SIG-M5 treated with dmso at 0.1 percent for 504 hours (cell line): ENCODE results near the gene AEBP1.

ENCODE experiments used
- DNase-seq: peaks from one replicate; lab custom pipeline; 2025; ENCODE audit not compliant: unreplicated experiment; lab: John Stamatoyannopoulos, UW

AEBP1 gene

DNA sequence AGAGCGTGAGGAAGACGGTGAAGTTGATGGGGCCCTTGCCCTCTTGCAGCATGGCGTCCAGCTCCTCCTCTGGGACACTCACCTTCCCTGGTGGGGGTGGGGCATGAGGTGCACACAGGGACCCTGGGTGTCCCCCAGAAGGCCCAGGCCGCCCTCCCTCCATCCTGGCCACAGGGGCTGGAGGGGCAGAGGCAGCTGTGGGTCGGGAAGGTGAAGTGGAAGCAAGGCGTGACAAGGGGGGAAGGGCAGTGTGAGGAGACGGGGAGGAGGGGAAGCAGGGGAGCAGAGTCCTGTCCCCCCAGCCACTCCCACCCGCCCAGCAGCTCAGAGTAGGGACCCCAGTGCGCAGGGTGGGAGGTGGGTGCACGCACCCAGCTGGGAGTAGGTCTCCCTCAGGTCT, 36.2 kb downstream of the AEBP1 start:
- DNase-seq: no peak

DNA sequence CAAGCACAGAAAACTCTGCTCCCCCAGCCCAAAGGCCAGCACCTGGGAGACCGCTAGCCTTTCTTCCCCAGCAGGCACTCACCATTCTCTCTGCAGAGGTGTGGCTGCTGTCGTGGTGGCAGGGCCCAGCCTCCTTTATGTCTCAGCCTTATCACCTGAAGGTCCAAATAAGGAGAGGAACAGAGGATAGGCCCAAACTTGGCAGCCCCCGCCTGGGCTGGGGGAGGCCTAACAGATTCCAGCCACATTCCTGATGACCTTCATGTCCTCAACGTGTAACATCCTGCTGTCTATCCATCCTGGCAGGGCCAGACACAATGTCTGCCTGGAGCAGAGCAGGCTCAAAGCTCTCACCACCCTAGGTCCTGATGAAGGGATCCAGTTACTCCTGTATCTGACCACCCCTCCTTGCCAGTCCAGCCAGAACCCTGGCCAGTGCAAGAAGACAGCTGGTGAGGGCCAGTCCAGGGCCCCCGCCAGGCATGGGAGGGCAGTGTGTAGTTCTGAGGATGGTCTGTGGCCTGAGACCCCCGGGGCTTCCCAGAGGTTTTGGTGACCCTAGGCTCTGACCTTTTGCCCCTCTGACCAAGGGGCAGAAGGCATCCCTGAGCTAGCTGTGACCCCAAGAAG, 37.2 kb downstream of the AEBP1 start, which contains the start of gene MYL7:
MYL7 (minus strand) TSS at position 112 of the 630 bp plus-strand sequence; CDS start at position 85, 27 bp downstream.
- no peak for DNase-seq

DNA sequence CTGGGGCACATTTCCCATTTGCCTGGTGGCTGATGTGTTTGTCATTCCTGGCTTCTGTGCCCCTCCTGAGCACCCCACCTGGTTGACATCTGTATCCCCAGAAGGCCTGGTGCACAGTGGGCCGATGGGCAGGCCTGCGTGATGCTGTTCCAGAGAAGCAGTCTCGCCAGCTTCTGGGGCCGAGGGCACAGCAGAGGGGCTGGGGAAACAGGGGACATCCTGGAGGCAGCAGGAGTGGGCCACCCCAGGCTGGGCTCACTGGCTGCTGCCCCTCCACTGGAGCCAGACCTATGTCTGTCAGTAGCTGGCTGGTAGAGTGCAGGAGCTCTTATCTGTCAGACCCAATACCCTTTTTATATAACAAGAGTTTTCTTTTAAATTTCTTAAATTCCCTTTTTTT, 37.9 kb downstream of the AEBP1 start:
- no peak for DNase-seq

DNA sequence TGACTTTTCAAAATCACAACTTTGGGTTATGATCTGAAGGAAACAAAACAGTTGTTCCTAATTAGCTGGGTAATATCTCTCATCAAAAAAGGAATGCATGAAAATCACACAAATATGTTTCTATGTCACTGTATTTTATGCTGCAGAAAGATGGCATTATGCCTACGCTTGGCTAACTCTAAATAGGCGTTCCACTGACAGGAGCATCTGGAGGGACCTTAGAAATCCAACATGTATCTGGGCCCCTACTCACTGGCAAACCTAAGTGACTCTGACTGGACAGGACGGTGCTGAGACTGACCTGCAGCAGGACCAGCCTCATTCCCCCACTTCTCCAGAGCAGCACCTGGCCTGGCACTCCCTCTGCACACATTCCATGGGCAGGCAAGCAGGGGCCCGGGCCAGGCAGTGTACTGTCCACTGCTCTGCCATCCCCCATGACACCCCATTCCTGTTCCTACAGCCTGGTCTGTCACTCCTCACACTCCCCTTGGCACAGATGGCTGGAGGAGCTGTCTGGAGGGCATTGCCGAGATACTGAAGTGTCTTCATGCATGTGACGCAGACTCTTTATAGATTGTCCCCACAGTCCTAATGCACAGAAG, 39.6 kb downstream of the AEBP1 start:
- DNase-seq: no peak

DNA sequence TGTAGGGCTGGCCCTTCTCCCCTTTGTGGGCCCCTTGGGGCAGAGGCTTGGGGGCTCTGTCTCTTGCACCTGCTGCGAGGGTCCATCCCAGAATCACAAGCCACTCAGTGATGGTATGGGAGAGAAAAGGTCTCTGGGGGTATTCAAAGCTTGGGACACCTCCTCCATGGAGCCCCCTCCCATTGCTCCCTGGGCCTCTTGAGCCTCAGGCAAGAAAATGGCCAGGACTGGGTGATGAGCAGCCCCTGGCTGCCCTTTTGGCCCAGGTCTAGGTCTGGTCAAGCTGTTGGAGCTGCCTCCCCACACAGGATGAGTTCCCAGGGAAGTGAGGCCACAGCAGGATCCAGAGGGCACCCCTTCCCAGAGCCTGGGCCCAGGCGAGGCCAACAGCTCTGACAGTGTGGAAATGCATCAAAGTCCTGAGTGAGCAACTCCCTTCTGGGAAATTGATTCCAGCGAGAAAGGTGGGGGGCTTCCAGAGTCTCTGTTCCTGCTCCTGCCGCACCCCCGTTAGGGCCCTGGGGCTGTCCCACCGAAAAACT, 40.4 kb downstream of the AEBP1 start:
- DNase-seq: no peak

DNA sequence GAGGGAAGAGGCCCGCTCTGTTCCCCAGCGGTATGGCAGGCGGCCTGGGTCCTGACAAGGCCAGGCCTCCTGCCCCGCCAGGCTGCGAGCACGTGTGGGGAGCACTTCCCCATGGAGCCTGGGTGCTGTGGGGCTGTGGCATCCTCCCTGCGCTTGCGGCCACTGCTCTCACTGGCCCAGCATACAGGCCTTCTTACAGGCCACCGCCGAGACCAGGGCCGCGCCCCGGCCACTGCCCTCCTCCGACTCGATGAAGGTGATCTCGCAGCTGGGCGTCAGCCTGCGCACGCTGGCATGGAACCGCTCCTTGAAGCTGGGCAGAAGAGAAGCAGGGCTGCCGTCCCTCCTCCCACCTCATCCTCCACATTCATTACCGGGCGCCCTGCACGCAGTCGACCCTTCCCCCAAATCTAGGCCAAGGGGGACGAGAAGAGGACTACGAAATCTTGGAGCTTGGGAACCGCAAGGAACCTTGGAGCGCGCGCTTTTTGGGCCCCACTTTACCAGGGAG, 40.9 kb downstream of the AEBP1 start:
- DNase-seq: no peak

DNA sequence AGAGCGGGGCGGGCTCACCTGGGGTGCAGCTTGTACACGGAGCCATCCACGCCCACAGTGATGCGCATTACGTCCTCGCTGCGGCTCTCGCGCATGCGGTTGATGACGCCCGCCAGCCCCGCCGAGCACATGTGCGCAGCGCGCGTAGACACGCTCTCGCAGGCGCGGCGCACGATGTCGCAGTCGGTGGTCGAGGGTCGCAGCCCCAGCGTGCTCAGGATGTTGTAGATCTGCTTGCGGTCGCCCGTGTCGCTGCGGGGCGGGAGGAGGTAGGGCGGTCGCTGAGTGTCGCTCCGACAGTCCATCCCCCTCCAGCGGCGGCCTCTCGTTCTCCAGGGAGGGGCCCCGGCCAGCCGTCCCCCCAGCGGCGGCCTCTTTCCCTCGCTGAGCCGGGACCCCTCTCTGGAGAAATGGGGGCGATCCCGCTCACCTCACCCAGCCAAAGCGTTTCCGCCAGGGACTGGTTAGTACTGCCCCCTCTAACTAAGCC, 41.4 kb downstream of the AEBP1 start:
- DNase-seq: no peak

DNA sequence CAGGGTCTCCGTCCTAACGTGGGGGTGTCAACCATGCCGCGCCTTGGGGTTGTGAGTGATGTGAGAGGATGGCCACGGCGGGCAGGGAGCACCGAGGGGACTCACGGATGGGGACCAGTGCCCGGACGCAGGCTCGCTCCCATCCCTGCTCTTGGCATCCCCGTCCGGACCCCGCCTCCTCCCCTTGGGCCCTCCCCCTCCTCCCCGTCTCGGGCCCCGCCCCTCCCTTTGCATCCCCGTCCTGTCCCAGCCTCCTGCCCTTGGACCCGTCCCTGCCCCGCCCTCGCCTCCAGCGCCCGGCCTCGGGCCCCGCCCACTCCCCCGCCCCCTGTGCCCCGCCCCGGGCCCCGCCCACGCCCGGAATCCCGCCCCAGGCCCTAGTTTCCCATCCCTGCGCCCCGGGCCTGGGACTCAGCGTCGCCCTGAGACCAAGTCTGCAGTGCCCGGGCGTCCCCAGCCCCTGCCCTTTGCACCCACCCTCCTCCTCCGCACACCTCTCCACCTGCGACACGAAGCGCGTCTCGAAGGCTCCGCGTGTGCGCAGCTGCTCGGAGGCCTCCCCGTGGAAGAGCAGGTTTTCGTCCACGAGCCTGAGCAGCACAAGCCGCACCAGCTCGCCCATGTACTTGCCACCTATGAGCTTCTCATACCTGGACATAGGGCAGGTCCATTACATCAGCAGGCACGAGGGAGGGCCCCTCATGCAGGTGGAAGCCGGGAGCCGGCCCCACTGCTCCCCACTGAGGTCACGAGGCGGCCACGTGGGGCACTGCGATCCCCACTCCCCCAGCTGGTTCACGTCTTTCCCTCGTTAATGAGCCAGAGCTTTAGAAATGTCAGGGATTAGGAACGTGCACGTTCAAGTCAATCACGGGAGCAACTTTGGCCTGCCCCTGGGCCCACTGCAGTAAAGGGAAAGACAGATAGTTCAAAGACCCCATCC, 42.1 kb downstream of the AEBP1 start:
- no peak for DNase-seq

DNA sequence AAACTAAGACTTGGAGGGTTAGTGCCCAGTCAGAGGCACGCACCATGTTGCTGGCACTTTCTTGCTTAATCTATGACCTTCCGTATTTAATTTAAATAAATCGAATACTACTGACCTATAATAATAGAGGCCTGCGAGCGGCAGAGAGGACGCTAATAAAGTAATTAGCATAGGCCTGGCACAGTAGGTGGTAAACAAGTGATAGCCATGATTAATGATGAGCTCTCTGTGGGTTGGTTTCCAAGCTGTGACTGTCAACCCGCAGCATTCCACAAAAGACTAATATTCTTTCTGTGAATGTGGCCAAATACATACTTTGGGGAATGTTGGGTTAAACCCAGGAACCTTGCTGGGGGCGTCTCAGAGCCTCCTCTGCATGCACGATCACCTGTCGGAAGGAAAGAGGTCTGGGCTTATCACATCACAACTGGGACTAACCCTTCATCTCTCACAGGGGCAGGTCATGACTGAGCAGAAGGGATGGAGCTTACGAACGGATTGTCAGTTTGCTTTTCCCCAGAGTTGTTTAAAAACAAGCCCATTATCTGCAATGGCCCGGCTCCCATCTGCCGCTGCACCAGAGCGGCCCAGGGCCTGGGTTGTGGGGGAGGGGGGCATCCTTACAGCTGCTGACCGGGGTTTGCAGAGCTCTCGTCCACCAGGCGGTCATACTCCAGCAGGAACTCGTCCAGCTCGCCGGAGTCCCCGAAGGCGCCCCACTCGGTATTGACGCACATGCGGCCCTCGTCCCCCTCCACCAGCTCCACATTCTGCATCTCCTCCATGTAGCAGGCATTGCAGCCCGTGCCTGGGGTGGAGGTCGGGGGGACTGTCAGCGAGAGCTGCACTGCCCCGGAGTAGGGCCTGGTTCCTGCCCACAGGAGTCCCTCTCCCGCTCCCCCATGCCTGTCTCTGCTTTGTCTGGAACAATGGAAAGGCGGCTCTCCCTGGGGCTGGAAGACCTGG, 43.2 kb downstream of the AEBP1 start:
- DNase-seq: no peak

DNA sequence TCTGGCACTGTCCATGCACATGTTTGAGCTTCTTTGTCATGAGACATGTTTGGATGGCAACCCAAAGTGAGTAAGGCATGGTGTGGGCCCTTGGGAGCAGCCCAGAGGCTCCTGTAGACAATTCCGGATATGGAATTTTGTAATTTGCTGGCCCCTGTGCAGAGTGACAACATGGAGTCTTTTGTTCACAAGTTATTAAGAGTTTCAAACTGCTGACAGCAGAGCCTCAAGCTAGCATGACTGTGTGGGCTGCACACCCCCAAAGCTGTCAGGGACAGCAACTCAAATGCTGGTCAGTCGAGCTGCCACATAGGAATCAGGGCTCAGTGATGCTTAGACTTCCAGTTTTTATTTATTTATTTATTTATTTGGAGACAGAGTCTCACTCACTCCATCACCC, 44.0 kb downstream of the AEBP1 start:
- no peak for DNase-seq

DNA sequence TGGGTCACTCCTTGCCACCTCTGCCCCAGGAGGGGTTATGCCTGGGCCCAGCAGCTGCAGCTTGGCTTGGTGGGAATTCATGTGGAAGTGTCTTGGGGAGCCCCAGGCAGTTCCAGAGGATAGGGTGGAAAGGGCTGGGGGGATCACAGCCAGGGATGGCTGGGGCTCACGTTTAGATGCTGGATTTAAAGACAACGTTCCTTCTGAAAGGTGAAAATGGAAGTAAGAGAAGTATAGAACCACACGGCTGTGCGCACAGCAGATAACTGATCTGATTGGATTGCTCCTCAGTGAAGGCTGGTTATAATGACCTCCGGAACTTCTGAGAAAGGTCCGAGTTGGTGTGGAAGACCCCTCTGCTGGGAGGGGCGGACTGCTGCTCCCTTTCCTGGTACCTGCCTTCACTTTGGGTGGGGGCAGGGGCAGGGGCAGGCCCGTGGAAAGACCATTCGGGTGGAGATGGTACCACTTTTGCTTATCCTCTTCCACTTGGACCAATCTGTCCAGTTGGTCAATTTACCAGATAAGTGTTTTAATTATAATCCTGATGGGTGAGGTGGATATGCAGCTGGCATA, 44.9 kb downstream of the AEBP1 start:
- DNase-seq: no peak

DNA sequence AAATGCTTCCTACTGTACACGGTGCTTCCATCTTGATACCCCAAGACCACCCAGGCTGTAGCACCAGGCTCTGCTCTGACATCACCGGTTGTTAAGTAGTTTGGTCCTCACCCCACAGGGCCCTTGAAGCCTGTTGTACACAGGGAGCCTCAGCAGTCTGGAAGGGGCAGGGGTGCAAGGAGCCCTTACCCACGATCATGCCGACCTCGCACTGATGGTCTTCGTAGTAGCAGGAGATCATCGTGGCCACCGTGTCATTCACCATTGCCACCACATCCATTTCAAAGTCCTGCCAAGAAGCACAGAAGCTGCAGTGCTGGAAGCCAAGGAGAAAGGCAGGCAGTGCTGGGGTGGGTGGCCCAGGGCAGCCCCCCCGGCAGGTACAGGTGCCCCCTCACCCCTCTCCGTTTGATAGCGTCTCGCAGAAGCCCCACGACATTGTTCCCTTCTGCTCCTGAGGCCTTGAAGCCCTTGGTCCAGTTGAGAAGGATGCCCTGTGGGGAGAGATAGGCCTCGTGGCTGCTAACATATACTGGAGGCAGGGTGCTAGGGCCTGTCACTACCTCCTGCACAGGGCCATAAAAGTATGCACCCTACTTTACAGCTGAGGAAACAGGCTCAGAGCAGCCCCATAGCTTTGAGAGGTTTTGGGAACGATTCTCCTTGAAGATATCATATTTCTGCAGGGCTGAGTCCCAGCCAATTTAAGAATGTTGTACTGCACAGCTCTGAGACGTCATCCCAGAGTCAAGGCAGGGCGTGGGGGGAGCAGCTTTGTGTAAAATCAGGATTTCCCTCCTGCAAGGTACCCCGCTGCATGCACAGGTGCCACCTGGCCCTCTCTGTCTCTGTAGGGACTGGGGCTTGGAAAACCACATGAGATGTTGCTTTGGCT, 45.7 kb downstream of the AEBP1 start:
- DNase-seq: no peak

DNA sequence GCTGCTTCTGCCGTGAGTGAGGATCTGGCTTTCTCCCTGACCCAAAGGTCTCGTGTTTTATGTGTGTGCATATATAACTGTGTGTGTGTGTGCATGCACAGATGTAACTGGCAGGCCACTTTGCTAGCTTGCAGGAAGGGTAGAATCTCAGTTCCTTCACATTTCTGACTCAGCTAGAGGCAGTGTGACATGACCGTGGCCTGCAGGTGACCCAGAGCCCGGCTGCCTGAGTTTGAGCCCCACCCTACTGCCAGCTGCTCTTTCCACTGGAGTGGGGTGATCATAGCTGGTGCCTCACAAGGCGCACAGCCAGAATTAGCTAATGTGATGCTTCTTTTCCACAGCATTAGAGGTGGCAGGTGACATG, 46.3 kb downstream of the AEBP1 start:
- no peak for DNase-seq

DNA sequence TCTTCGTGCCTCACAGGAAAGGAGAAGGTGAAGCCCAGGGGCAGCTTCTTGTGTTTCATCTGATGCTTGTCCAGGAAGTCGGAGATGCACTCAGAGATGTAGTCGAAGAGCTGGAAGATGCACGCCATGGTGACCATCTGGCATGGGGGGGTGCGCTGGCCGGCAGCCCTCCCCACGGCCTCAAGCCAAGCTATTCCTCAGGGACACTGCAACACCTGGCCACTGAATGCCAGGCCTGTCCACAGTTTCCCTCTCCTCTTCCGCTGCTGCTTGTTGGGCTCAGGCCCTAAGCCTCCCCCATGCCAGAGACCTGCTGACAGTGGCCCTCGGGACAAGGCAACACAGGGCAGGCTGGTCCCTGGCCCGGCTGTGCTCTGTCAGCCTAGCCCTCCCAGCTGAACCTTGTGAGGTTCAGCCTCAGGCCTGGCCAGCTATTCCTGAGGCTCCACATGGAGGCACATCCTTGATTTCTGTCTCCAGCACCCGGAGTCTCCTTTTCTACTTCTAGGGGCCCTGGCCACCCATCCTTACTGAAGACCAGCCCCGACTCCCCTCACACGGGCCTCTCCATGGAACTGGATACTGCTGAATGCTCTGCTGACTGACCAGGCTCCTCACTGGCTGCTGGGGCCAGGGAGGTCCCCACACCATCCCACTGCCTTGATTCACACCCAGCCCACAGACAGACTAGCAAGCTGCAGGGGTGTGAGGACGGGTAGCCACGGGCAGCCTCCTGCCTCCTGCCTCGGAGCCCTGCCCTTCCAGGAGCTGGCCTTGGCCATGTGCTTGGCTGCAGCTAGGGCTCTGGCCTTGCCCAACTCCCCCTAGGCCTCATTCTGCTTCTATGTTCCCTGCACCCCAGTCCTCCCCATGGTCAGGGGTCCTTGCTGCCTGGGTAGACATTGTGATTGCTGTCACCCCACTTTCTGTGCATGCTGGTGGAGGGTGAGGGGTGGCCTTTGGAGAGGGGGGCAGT, 47.1 kb downstream of the AEBP1 start:
- DNase-seq: no peak

DNA sequence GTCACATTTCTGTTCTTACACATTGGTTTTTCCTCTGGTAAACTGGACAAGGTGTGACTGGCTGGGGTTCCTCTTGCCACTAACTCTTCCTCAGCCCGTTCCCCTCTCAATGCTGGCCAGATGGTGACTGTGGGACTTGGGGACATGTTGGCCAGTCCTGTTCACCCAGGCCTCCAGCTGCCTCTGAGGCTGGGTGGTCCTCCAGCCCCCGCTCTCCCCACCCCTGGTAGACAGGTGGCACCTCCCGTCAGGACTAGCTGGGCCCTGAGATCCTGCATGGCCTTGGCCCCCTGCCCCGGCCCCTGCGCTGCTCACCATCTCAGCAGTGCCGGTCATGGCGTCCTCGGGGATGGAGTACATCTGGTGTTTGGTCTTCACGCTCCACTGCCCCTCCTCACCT, 47.8 kb downstream of the AEBP1 start:
- no peak for DNase-seq

DNA sequence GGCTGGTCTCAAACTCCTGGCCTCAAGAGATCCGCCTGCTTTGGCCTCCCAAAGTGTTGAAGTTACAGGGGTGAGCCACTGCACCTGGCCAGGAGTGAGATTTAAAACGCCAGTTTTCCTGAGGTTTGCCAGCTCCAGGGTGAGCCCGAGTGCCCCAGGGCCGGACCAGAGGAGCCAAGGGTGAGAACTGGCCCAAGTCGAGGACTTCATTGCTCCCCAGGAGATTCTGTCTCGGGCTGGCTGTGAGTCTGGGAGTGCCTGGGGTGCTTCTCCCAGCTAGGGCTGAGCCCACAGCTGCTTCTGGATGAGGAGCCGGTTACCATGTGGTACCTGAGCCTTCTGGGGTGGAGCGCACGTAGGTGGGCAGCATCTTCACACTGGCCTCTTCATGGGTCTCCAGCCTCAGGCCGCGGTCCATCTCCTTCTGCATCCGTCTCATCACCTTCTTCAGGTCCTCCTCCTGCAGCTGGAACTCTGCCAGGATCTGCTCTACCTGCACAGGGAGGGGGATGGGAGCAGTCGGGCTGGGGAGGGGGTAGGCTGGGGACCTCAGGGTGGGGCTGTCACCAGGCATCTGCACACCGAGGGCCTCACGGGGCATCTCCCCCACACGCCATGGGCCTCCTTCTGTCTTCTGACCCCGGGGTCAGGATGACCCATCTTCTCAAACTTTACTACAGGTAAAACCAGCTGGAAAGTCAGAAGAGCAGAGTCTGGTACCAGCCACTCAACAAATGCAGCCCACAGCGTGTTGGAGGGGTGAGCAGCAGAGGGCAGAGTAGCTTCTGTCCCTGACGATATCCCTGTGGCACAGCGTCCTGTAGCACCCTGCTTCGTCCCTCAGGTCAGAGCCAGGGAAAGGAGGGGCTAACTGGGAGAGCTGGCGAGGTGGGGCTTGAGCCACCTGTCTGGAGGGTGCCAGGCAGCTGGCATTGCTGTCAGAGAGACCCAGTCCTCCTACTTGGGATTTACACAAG, 49.1 kb downstream of the AEBP1 start:
- DNase-seq: peak; percentile 11

DNA sequence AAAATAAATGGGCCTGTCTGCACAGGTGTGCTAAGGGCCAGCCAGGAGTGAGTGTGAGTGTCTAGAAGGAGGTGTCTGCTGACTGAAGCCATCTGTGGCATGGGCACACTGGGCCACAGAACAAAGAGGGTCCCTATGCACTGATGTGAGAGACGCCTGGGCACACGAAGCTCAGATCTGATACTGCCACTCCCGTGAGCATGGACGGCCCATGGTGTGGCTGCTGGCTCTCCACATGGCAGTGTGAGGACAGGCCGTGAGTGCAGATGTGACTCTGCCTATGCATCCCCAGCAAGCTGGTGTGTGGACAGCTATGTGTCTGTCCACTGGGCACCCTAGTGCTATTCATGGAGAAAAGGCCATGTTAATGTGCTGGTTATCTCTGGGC, 49.8 kb downstream of the AEBP1 start:
- no peak for DNase-seq
